ENCODE data around the gene PAK6.

The PAK6 gene

DNA sequence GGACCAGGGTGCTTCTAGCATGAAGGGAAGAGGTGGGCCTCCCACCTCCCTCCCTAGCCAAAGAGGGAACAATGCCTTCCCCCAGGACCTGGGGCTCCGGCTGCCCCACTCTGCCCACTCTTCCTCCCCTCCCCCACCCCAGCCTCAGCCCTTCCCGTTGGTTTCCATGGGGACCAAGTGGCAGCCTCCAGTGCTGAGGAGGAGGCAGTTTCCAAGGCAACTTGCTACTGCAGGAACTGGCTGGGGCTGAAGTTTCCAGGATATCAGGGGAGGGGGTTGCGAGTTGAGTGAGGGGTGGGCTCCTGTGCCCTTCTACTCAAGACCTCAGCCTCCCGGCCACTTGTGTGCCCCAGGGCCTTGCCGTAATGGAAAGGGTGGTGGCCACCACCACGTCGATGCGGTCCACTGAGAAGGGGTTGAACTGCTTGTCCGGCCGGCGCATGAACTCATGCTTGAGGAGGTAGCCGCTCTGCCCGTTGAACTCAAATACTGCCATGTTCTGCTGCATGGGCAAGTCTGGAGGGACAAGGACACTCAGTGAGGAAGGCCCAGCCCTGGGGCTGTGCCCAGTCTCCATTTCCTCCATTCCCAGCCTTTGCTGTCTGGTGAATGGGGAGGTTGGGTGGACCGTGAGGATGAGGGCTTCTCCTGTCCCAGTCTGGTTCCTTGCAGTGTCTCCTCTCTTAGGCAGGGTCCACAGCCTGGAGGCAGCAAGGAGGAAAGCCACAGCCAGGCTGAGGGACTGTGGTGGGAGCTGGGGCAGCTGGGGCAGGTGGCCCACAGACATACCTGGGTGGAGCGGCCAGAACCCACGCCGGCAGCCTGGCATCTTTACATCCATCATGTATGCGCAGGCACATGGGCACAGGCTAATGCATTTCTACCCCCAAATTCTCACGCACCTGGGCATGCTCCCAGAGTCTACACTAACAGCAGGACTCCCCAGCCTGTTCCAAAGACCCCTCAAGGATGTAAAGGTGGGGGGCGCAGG lies 55.3 kb downstream of the PAK6 start:
- TF ChIP-seq, protein P1, sequence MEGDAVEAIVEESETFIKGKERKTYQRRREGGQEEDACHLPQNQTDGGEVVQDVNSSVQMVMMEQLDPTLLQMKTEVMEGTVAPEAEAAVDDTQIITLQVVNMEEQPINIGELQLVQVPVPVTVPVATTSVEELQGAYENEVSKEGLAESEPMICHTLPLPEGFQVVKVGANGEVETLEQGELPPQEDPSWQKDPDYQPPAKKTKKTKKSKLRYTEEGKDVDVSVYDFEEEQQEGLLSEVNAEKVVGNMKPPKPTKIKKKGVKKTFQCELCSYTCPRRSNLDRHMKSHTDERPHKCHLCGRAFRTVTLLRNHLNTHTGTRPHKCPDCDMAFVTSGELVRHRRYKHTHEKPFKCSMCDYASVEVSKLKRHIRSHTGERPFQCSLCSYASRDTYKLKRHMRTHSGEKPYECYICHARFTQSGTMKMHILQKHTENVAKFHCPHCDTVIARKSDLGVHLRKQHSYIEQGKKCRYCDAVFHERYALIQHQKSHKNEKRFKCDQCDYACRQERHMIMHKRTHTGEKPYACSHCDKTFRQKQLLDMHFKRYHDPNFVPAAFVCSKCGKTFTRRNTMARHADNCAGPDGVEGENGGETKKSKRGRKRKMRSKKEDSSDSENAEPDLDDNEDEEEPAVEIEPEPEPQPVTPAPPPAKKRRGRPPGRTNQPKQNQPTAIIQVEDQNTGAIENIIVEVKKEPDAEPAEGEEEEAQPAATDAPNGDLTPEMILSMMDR (IDR thresholded peaks at IDR 0.05; ENCODE audit: low read depth, low read length): no peak
- no peak for DNase-seq (ENCODE audit: extremely low read depth, low read depth)

DNA sequence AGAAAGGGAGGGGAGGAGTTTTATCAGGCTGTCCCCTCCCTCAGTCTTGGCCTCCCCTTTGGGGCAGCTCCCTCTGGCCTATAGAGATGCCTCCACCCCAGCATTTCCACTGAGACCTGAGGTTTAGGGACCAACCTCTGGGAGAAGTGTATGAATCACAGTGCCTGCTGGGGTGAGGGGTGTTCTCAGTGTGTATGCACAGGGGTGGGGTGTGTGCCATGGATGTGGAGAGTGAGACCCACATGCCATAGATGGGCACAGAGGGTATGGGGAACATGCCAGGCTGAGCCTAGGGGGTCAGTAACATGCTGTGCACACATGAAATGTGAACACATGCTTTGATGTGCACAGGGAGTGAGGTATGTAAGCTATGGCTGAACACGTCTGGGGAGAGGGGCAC lies 56.4 kb downstream of the PAK6 start:
- no peak for DNase-seq (ENCODE audit: extremely low read depth, low read depth)
- TF ChIP-seq, protein P1 (IDR thresholded peaks at IDR 0.05; ENCODE audit: low read depth, low read length): no peak

DNA sequence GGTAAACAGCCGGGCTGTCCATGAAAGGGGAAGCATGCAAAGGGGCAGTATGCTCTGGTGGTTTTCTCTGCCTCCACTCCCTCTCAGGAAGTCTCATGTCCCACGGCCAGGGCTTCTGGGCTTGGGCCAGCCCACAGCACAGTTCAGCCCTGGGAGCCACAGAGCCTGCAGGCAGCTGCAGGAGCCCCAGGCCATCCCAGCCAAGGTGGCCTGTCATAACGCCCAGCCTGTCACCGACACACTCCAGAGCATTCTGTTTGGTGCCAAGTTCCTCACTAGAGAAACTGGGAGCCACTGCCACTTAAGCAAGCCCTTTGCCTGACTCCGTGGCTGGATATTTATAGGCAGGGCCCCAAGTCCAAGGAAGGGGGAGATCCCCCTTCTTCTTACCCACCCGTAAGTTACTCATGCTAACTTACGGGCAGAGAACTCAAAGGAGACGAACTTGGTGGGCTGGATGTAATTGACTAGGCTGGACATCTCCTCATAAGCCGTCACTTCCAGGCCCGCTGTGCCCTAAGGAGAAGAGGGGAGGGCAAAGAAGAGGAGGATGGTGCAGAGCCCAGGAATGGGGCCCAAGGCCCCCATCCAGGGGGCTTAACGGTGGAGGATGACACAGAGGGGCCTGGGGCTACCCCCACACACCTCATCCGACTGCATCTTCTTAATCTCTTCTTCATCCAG lies 57.2 kb downstream of the PAK6 start:
- no peak for DNase-seq (ENCODE audit: extremely low read depth, low read depth)
- TF ChIP-seq, protein P1 (IDR thresholded peaks at IDR 0.05; ENCODE audit: low read depth, low read length): no peak

DNA sequence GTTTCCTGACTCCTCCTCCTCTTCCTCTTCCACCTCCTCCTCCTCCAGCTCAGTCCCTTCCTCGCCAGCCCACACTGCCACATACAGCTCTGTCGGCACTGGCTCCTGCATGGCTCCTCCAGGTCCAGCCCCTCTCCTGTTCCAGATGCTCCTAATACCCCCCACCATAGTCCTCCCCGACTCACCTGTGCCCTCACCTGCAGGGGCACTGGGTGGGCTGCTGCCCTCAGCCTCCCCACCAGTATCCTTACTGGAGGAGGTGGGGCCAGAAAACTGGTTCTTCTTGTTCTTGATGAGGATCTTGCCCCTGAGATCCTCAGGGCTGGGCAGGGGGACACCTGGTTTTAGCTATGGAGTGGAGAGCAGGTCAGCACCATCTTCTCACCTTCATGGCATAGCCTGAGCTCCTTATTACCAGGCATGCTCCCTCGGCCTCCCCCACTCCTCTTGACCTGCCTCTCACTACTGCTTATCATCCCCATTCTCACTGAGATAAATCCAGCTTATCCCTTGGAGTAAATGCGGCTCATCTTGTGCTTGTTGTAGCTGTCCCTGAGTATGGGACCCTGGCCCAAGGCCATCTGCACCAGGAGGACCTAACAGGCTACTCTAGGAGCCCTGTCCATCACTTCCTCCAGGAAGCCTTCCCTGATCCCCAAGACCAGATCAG lies 57.8 kb downstream of the PAK6 start:
- no peak for DNase-seq (ENCODE audit: extremely low read depth, low read depth)
- TF ChIP-seq, protein P1 (IDR thresholded peaks at IDR 0.05; ENCODE audit: low read depth, low read length): no peak

DNA sequence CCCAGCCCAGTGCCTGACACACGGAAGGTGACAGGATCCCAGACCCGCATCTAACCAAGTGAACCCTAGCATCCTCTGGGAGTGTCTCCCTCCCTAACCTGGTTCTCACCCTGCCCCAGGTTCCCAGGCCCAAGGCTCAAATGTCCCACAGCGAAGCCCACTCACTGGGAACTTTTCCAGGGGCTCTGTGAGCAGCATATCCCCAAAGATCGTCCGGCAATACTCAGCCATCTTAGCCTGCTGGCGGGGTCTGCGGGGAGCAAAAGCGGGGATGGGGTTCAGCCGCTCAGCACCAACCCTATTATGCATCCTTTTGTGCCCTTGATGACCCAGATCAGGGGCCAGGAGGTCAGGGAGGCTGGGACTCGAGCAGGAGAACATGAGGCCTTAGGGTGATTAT lies 58.5 kb downstream of the PAK6 start:
- TF ChIP-seq, protein P1 (IDR thresholded peaks at IDR 0.05; ENCODE audit: low read depth, low read length): no peak
- no peak for DNase-seq (ENCODE audit: extremely low read depth, low read depth)

DNA sequence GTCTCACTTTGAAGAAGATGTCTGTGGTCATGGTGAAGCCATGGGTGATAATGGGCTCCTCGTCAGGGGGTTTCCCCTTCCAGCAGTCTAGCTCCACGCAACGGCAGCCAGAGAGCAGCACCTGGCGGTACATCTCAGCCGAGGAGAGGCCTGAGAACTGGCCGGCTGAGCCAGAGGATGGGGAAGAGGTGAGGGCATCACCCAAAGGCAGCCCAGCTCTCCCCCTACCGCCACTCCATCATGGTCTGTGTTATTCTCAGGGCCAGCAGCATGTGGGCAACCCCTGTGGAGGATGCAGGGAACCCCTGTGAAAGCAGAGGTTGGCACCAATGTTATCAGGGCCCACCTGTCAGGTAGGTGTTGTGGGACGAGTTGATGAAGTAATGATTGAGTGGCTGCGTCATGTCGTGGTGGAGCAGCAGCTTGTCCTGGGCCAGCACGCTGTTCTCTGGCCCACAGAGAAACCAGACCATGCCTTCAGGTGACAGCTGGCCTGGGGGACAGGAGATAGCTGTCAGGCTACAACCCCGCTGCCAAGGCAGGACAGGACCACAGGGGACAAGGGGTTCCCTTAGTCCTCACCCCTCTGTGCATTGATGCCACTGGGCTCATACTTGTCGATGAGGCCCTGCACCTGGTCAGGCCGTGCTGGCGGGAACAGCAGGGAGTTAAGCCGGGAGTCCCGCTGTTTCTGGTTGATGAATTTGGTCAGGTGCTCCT lies 59.5 kb downstream of the PAK6 start:
- no peak for DNase-seq (ENCODE audit: extremely low read depth, low read depth)

More for the DNA sequence above, 59.5 kb downstream of the PAK6 start:
- TF ChIP-seq, protein P1 (IDR thresholded peaks at IDR 0.05; ENCODE audit: low read depth, low read length): no peak
